Measurements from ENCODE around the gene ZFYVE26. TPM values are rescaled to one million over a fixed set of nuclear protein-coding genes. Genes with fewer than 3 reads are reported as not detected.

The ZFYVE26 gene
- total RNA-seq, 1 experiment from 2014 or later = 16.7 TPM

Other genes starting within 250 kb of the ZFYVE26 start
- gene PIGH, start 216.3 kb downstream of the ZFYVE26 start, total RNA-seq (2014; rRNA removed; shearing (Covaris generic)) = 17.4 and 18.4 TPM in 2 replicates
- 8.6 and 9.7 TPM in 2 replicates for gene ARG2, start 196.7 kb downstream of the ZFYVE26 start, total RNA-seq (2014; rRNA removed; shearing (Covaris generic))
- 34.7 and 35.3 TPM in 2 replicates for gene VTI1B, start 142.0 kb downstream of the ZFYVE26 start, total RNA-seq (2014; rRNA removed; shearing (Covaris generic))
- gene RDH11, start 120.8 kb downstream of the ZFYVE26 start, total RNA-seq (2014; rRNA removed; shearing (Covaris generic)) = 71.9 and 77.0 TPM in 2 replicates
- not detected in 2 replicates for gene RDH12, start 114.7 kb downstream of the ZFYVE26 start, total RNA-seq (2014; rRNA removed; shearing (Covaris generic))
- gene RAD51B, start 3.2 kb upstream of the ZFYVE26 start, total RNA-seq (2014; rRNA removed; shearing (Covaris generic)) = 12.0 and 13.3 TPM in 2 replicates

Data from SJCRH30 (cell line).